HCT116 (cell line): ENCODE data around the gene MT3.

Experiments
- EGR1 ChIP-seq: IDR thresholded peaks from 2 replicates; pipeline ENCODE4 v1.6.1; 2012; ENCODE audit warnings: low read depth
- EZH2 ChIP-seq: fragments of 200-600 bp; sonication (generic); IDR thresholded peaks from 2 replicates; pipeline ENCODE4 v1.6.1; 2017; ENCODE audit warnings: antibody characterized with exemption, mixed run types
- EZH2phosphoT487 ChIP-seq: fragments of 200-600 bp; IDR thresholded peaks from 2 replicates; pipeline ENCODE4 v1.6.1; 2018; ENCODE audit warnings: antibody characterized with exemption, borderline replicate concordance
- FOSL1 ChIP-seq: IDR thresholded peaks from 2 replicates; pipeline ENCODE4 v1.6.1; 2012; ENCODE audit warnings: low read depth
- POLR2A ChIP-seq: IDR thresholded peaks from 2 replicates; pipeline ENCODE4 v1.7.0; 2011; ENCODE audit warnings: borderline replicate concordance; ENCODE audit not compliant: insufficient read depth, insufficient read length; ENCODE audit errors: extremely low read depth
- POLR2AphosphoS5 ChIP-seq: IDR thresholded peaks from 2 replicates; pipeline ENCODE4 v1.6.1; 2011; ENCODE audit warnings: mild to moderate bottlenecking, low read depth, low read length, moderate library complexity
- SP1 ChIP-seq: IDR thresholded peaks from 2 replicates; pipeline ENCODE4 v1.6.1; 2012; ENCODE audit warnings: low read depth
- TCF7L2 ChIP-seq: IDR thresholded peaks from 2 replicates; pipeline ENCODE4 v1.7.0; 2011; ENCODE audit warnings: borderline replicate concordance, inconsistent platforms; ENCODE audit not compliant: insufficient read depth, insufficient read length; ENCODE audit errors: extremely low read depth
- TF ChIP-seq, protein P1 (sequence below), 3 experiments: fragments of 200-600 bp in 1 of 3; sonication (generic) in 1 of 3; IDR thresholded peaks in 2 of 3; conservative IDR thresholded peaks in 1 of 3; 2 replicates each; pipeline ENCODE4 v1.5.1; 2012 to 2017; ENCODE audit warnings: low read depth in 2 of 3, low read length in 2 of 3, antibody characterized with exemption in 1 of 3, borderline replicate concordance in 1 of 3, control low read depth in 1 of 3, mild to moderate bottlenecking in 1 of 3, mixed read lengths in 1 of 3, mixed run types in 1 of 3, moderate library complexity in 1 of 3; ENCODE audit not compliant: insufficient read depth in 1 of 3
- TF ChIP-seq, protein P2 (sequence below): IDR thresholded peaks from 2 replicates; pipeline ENCODE4 v1.6.1; 2011; ENCODE audit warnings: mild to moderate bottlenecking, low read length, moderate library complexity; ENCODE audit not compliant: insufficient replicate concordance; ENCODE audit errors: extremely low read depth
- TF ChIP-seq, protein P3 (sequence below): IDR thresholded peaks from 2 replicates; pipeline ENCODE4 v1.6.1; 2012

DNA sequence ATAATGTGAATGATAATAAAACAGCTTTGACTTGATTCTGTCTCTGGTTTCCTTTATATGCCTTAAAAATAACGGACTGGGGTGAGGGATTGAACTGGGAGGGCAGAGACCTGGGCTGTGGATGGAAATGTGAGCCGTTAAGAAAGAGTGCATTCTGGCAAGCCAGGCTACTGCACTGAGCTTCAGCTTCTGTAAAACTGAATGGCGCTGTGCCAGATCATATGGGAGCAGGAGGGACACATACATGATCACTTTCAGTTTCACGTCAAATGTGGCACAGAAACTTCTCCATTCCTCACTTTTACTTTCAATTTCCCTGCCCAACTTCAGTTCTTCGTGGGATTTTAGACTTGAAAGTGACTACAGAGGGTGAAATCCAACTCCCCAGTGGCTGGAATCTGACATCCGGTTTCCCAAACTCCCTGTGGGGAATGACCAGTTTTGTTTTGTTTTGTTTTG is 20.2 kb downstream of the MT3 start:
- TF ChIP-seq EGR1: no peak
- TF ChIP-seq FOSL1: no peak
- TF ChIP-seq EZH2: no peak
- TF ChIP-seq, protein P1, sequence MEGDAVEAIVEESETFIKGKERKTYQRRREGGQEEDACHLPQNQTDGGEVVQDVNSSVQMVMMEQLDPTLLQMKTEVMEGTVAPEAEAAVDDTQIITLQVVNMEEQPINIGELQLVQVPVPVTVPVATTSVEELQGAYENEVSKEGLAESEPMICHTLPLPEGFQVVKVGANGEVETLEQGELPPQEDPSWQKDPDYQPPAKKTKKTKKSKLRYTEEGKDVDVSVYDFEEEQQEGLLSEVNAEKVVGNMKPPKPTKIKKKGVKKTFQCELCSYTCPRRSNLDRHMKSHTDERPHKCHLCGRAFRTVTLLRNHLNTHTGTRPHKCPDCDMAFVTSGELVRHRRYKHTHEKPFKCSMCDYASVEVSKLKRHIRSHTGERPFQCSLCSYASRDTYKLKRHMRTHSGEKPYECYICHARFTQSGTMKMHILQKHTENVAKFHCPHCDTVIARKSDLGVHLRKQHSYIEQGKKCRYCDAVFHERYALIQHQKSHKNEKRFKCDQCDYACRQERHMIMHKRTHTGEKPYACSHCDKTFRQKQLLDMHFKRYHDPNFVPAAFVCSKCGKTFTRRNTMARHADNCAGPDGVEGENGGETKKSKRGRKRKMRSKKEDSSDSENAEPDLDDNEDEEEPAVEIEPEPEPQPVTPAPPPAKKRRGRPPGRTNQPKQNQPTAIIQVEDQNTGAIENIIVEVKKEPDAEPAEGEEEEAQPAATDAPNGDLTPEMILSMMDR (IDR thresholded peaks at IDR 0.05 in 2 of 3, conservative IDR thresholded peaks at IDR 0.05 in 1 of 3; ENCODE audit: borderline replicate concordance in 1 of 3, insufficient read depth in 1 of 3, low read depth in 2 of 3, low read length in 2 of 3): no peak; a peak in 1 of 6 replicates
- no peak for TF ChIP-seq SP1
- TF ChIP-seq, protein P2, sequence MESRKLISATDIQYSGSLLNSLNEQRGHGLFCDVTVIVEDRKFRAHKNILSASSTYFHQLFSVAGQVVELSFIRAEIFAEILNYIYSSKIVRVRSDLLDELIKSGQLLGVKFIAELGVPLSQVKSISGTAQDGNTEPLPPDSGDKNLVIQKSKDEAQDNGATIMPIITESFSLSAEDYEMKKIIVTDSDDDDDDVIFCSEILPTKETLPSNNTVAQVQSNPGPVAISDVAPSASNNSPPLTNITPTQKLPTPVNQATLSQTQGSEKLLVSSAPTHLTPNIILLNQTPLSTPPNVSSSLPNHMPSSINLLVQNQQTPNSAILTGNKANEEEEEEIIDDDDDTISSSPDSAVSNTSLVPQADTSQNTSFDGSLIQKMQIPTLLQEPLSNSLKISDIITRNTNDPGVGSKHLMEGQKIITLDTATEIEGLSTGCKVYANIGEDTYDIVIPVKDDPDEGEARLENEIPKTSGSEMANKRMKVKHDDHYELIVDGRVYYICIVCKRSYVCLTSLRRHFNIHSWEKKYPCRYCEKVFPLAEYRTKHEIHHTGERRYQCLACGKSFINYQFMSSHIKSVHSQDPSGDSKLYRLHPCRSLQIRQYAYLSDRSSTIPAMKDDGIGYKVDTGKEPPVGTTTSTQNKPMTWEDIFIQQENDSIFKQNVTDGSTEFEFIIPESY: no peak
- TF ChIP-seq POLR2A: peak; percentile 26
- peak; percentile 8 for TF ChIP-seq TCF7L2
- TF ChIP-seq EZH2phosphoT487: no peak
- TF ChIP-seq POLR2AphosphoS5: peak; percentile 83; the same call in 1 of the 2 replicates
- TF ChIP-seq, protein P3, sequence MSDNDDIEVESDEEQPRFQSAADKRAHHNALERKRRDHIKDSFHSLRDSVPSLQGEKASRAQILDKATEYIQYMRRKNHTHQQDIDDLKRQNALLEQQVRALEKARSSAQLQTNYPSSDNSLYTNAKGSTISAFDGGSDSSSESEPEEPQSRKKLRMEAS: no peak
